Adrenal gland (tissue), 12 donors: ENCODE measurements around the gene VCAN. TPM values are rescaled to one million over a fixed set of nuclear protein-coding genes. Genes with fewer than 3 reads are reported as not detected.

ENCODE experiments used
- DNase-seq, 7 donors: peaks; one replicate each; pipeline ENCODE4 v3.0.0-alpha.2; 2019 to 2020
- H3K27ac ChIP-seq, 5 donors: fragments of 200-600 bp; sonication (generic) in 4 of 5; 1 replicate in 3 of 5; 2 replicates in 2 of 5; pipeline versions ENCODE4 v1.5.1 to v1.8.0; 2016 to 2020; ENCODE audit warnings: mild to moderate bottlenecking in 1 of 5
- H3K27me3 ChIP-seq: fragments of 200-600 bp; 2 replicates; pipeline ENCODE4 v1.8.0; 2021
- H3K36me3 ChIP-seq, 2 donors: fragments of 200-600 bp; replicated peaks in 1 of 2; 1 replicate in 1 of 2; 2 replicates in 1 of 2; pipeline versions ENCODE4 v1.5.1 to v1.8.0; 2018 to 2022
- H3K4me1 ChIP-seq, 2 donors: fragments of 200-600 bp; replicated peaks in 1 of 2; 1 replicate in 1 of 2; 2 replicates in 1 of 2; pipeline versions ENCODE4 v1.5.1 to v1.8.0; 2018 to 2021
- H3K4me3 ChIP-seq, 4 donors: fragments of 200-600 bp; sonication (generic) in 3 of 4; one replicate each; pipeline ENCODE4 v1.5.1; 2016 to 2018
- H3K9me3 ChIP-seq, 3 donors: fragments of 200-600 bp; sonication (generic) in 1 of 3; replicated peaks in 1 of 3; 1 replicate in 2 of 3; 2 replicates in 1 of 3; pipeline versions ENCODE4 v1.5.1 to v1.8.0; 2016 to 2021
- CTCF ChIP-seq, 6 experiments: fragments of 450-650 bp in 4 of 6; fragments of 200-600 bp in 2 of 6; sonication (generic) in 1 of 6; IDR thresholded peaks; 1 replicate in 5 of 6; 2 replicates in 1 of 6; pipeline versions ENCODE4 v1.5.1 to v1.8.0; 2016 to 2021; ENCODE audit warnings: antibody characterized with exemption in 6 of 6, mild to moderate bottlenecking in 2 of 6, moderate library complexity in 1 of 6
- POLR2A ChIP-seq, 2 donors: fragments of 450-650 bp; IDR thresholded peaks; one replicate each; pipeline ENCODE4 v1.6.1; 2017; ENCODE audit warnings: antibody characterized with exemption in 2 of 2, mild to moderate bottlenecking in 2 of 2, moderate library complexity in 1 of 2
- WGBS, 4 donors: extraction: QIAGEN DNeasy Blood & Tissue Kit in 2 of 4; methylation state at CpG; one replicate each; pipeline versions ENCODE4 v1.1.5 to v1.1.7; 2013 to 2017; 5-methylcytosine and 5-hydroxymethylcytosine counted together
- intact Hi-C, 2 donors: fragments of 100-400 bp; cut with DNase I; formaldehyde crosslinking; loops; one replicate each; pipeline versions ENCODE4 v1.14.1 to v1.15.0; 2022 to 2023
- polyA plus RNA-seq, 3 donors: library from polyadenylated mRNA; stranded (reverse); fragments of 200-250 nt in 2 of 3; fragments of 350-450 nt in 1 of 3; fragmentation: Illumina TruSeq in 1 of 3; extraction: RNeasy Lipid Tissue Mini Kit (QIAGEN cat#74804) in 1 of 3; gene quantifications; one replicate each; pipeline ENCODE4 v1.2.3, GENCODE V29; 2013 to 2014
- total RNA-seq, 9 donors: library from RNA; depleted of rRNA in 4 of 9; stranded (reverse); fragments of >200 nt in 4 of 9; fragments of 120-200 nt in 1 of 9; fragmentation: NEBNext Ultra II Directional in 1 of 9; extraction: Animal tissue kit (Norgen Biotek cat#: 25700) in 1 of 9; gene quantifications; one replicate each; pipeline versions ENCODE4 v1.1.0 to v1.2.4, GENCODE V29; 2013 to 2023
- donor health status: healthy with polysubstance abuse.
- donor health status: Bipolar disorder and iron deficiency.
- donor health status: DM: yes; HTN: yes; CAD: no.
- donor health status: DM: no; HTN: no; CAD: no.
- donor health status: DM: no; HTN: no; CAD: no.
- donor health status: DM: yes; HTN: yes; CAD: no.

The VCAN gene
- total and polyA plus RNA-seq, 12 donors = 10.0 to 171 (median 133) TPM

GRCh38 chr5:83548581-83548980, 77.0 kb downstream of the VCAN start:
- no peak for TF ChIP-seq CTCF (IDR thresholded peaks at IDR 0.05)
- no peak for TF ChIP-seq POLR2A (IDR thresholded peaks at IDR 0.05)
- no peak overlapping the region for H3K27ac ChIP-seq

GRCh38 chr5:83549076-83549475, 77.5 kb downstream of the VCAN start:
- no peak for DNase-seq
- 53 to 69% (median 66%) methylated on average over 2 of the region's 2 CpGs for WGBS, 4 donors
- Histone ChIP-seq H3K4me1 (peaks cover 0 to 7% of the 10 kb centered on the region in 2 donors), H3K27ac (no peak overlapping the region), H3K36me3 (no peaks in the 10 kb centered on the region), H3K9me3 (no peaks in the 10 kb centered on the region), H3K4me3 (no peak overlapping the region), H3K27me3 (no peaks in the 10 kb centered on the region)
- TF ChIP-seq POLR2A (IDR thresholded peaks at IDR 0.05) = no peak
- no peak for TF ChIP-seq CTCF (IDR thresholded peaks at IDR 0.05)
- intact Hi-C loops = no loop called here

More at GRCh38 chr5:83548581-83548980, 77.0 kb downstream of the VCAN start:
- no peak overlapping the region for H3K4me3 ChIP-seq
- 79 to 85% (median 82%) methylated on average over 4 of the region's 4 CpGs for WGBS, 4 donors
- no peaks in the 10 kb centered on the region for H3K9me3 ChIP-seq
- intact Hi-C loops = no loop called here
- H3K27me3 ChIP-seq = no peaks in the 10 kb centered on the region
- no peak for DNase-seq
- no peaks in the 10 kb centered on the region for H3K36me3 ChIP-seq
- H3K4me1 ChIP-seq = peaks cover 0 to 7% of the 10 kb centered on the region in 2 donors

- no peaks in the 10 kb centered on the region for H3K27me3 ChIP-seq
- WGBS, 4 donors = 59 to 69% (median 67%) methylated on average over 5 of the region's 5 CpGs
- H3K4me1 ChIP-seq = peaks cover 0 to 7% of the 10 kb centered on the region in 2 donors
- H3K27ac ChIP-seq = no peak overlapping the region
- DNase-seq = no peak
- no peaks in the 10 kb centered on the region for H3K36me3 ChIP-seq
- TF ChIP-seq CTCF (IDR thresholded peaks at IDR 0.05) = no peak
- TF ChIP-seq POLR2A (IDR thresholded peaks at IDR 0.05) = no peak
- intact Hi-C loops = no loop called here
- no peaks in the 10 kb centered on the region for H3K9me3 ChIP-seq
- H3K4me3 ChIP-seq = no peak overlapping the region
These were observed 78.1 kb downstream of the VCAN start for GRCh38 chr5:83549674-83550073.

- peak overlapping the region in 3 of 5 donors; percentile 6 to 62 (median 45) for H3K27ac ChIP-seq
- 36 to 64% (median 51%) methylated on average over 1 of the region's 1 CpG for WGBS, 4 donors
These were observed 80.3 kb downstream of the VCAN start for GRCh38 chr5:83551821-83552220.

More at GRCh38 chr5:83551821-83552220, 80.3 kb downstream of the VCAN start:
- H3K27me3 ChIP-seq = no peaks in the 10 kb centered on the region
- peaks cover 0 to 7% of the 10 kb centered on the region in 2 donors for H3K4me1 ChIP-seq
- no peaks in the 10 kb centered on the region for H3K36me3 ChIP-seq
- intact Hi-C loops = no loop called here
- no peak overlapping the region for H3K4me3 ChIP-seq
- no peak for DNase-seq
- TF ChIP-seq CTCF (IDR thresholded peaks at IDR 0.05) = no peak
- no peak for TF ChIP-seq POLR2A (IDR thresholded peaks at IDR 0.05)
- no peaks in the 10 kb centered on the region for H3K9me3 ChIP-seq
